Body of pancreas (tissue), 4 donors: ENCODE results near the gene LGALS13. TPM values are rescaled to one million over a fixed set of nuclear protein-coding genes. Genes with fewer than 3 reads are reported as not detected.

Experiments
- ATAC-seq: fragments of 150-250 bp; one replicate; pipeline ENCODE4 v1.9.1; 2016
- DNase-seq, 4 donors: peaks; one replicate each; pipeline ENCODE4 v3.0.0-alpha.2; 2019
- H3K27ac ChIP-seq, 4 donors: fragments of 200-600 bp; sonication (generic); 1 replicate in 3 of 4; 2 replicates in 1 of 4; pipeline versions ENCODE4 v1.5.1 to v1.6.1; 2016 to 2019; ENCODE audit warnings: mild to moderate bottlenecking in 1 of 4, mixed read lengths in 1 of 4, moderate library complexity in 1 of 4
- H3K27me3 ChIP-seq, 2 donors: fragments of 200-600 bp; sonication (generic); one replicate each; pipeline ENCODE4 v1.6.0; 2016; ENCODE audit warnings: mild to moderate bottlenecking in 1 of 2
- H3K36me3 ChIP-seq, 2 donors: fragments of 200-600 bp; sonication (generic); replicated peaks in 1 of 2; 2 replicates each; pipeline ENCODE4 v1.5.1; 2016; ENCODE audit warnings: low read depth in 2 of 2; ENCODE audit not compliant: insufficient read depth in 1 of 2
- H3K4me1 ChIP-seq: fragments of 200-600 bp; sonication (generic); one replicate; pipeline ENCODE4 v1.6.0; 2016
- H3K4me3 ChIP-seq, 2 donors: fragments of 200-600 bp; sonication (generic); 1 replicate in 1 of 2; 2 replicates in 1 of 2; pipeline ENCODE4 v1.5.1; 2016 to 2019
- H3K9me3 ChIP-seq, 3 donors: fragments of 200-600 bp; sonication (generic); 1 replicate in 2 of 3; 2 replicates in 1 of 3; pipeline ENCODE4 v1.5.1; 2016
- CTCF ChIP-seq, 7 experiments: fragments of 450-650 bp in 4 of 7; fragments of 200-600 bp in 3 of 7; sonication (generic) in 3 of 7; IDR thresholded peaks; one replicate each; pipeline ENCODE4 v1.5.1; 2016 to 2019; ENCODE audit warnings: antibody characterized with exemption in 7 of 7
- POLR2A ChIP-seq, 3 donors: fragments of 450-650 bp; IDR thresholded peaks; one replicate each; pipeline ENCODE4 v1.6.1; 2016; ENCODE audit warnings: antibody characterized with exemption in 3 of 3, mild to moderate bottlenecking in 2 of 3
- WGBS, 2 donors: methylation state at CpG; one replicate each; pipeline ENCODE4 v1.1.5; 2017; 5-methylcytosine and 5-hydroxymethylcytosine counted together
- intact Hi-C: fragments of 100-400 bp; cut with DNase I; formaldehyde crosslinking; loops from one replicate; pipeline ENCODE4 v1.15.1; 2023
- total RNA-seq, 2 donors: library from RNA; depleted of rRNA; stranded (reverse); fragments of >200 nt; gene quantifications; one replicate each; pipeline ENCODE4 v1.1.0, GENCODE V29; 2016

Gene LGALS13
- total RNA-seq, 2 donors from 2014 or later = not detected

- TF ChIP-seq CTCF (IDR thresholded peaks at IDR 0.05) (no peak), POLR2A (IDR thresholded peaks at IDR 0.05) (no peak)
- intact Hi-C loops = no loop called here
- no peak overlapping the region for H3K4me3 ChIP-seq
- no peaks in the 10 kb centered on the region for H3K4me1 ChIP-seq
- H3K36me3 ChIP-seq = no peaks in the 10 kb centered on the region
- ATAC-seq (no peak), DNase-seq (no peak)
- WGBS, 2 donors = 60 to 62% methylated on average over 5 of the region's 5 CpGs
- H3K27ac ChIP-seq = no peak overlapping the region
- H3K9me3 ChIP-seq = no peaks in the 10 kb centered on the region
- H3K27me3 ChIP-seq = no peaks in the 10 kb centered on the region
Measured at GRCh38 chr19:39557811-39558623, 44.3 kb upstream of the LGALS13 start.

GRCh38 chr19:39558624-39559117 is 43.7 kb upstream of the LGALS13 start:
- Histone ChIP-seq H3K4me3 (no peak overlapping the region), H3K36me3 (no peaks in the 10 kb centered on the region), H3K27ac (no peak overlapping the region), H3K27me3 (no peaks in the 10 kb centered on the region), H3K9me3 (no peaks in the 10 kb centered on the region), H3K4me1 (no peaks in the 10 kb centered on the region)
- DNase-seq (no peak), ATAC-seq (no peak)
- intact Hi-C loops = no loop called here
- 58 to 64% methylated on average over 6 of the region's 6 CpGs for WGBS, 2 donors
- TF ChIP-seq POLR2A (IDR thresholded peaks at IDR 0.05) (no peak), CTCF (IDR thresholded peaks at IDR 0.05) (no peak)

- no peaks in the 10 kb centered on the region for H3K9me3 ChIP-seq
- H3K4me1 ChIP-seq = no peaks in the 10 kb centered on the region
- ATAC-seq (no peak), DNase-seq (no peak)
- H3K27ac ChIP-seq = no peak overlapping the region
- peaks cover 0 to 4% of the 10 kb centered on the region in 2 donors for H3K27me3 ChIP-seq
- intact Hi-C loops = no loop called here
- no peaks in the 10 kb centered on the region for H3K36me3 ChIP-seq
- no peak for TF ChIP-seq CTCF (IDR thresholded peaks at IDR 0.05)
- TF ChIP-seq POLR2A (IDR thresholded peaks at IDR 0.05) = no peak
- H3K4me3 ChIP-seq = no peak overlapping the region
- WGBS, 2 donors = 72 to 75% methylated on average over 2 of the region's 2 CpGs
Measured at GRCh38 chr19:39563408-39563807, 38.9 kb upstream of the LGALS13 start.

- DNase-seq (no peak), ATAC-seq (no peak)
- no peak for TF ChIP-seq POLR2A (IDR thresholded peaks at IDR 0.05)
- TF ChIP-seq CTCF (IDR thresholded peaks at IDR 0.05) = no peak
- H3K27ac ChIP-seq = no peak overlapping the region
- H3K4me3 ChIP-seq = no peak overlapping the region
- intact Hi-C loops = no loop called here
- WGBS, 2 donors = 29 to 39% methylated on average over 3 of the region's 3 CpGs
- H3K4me1 ChIP-seq = no peaks in the 10 kb centered on the region
- no peaks in the 10 kb centered on the region for H3K9me3 ChIP-seq
- H3K27me3 ChIP-seq = peaks cover 0 to 4% of the 10 kb centered on the region in 2 donors
- no peaks in the 10 kb centered on the region for H3K36me3 ChIP-seq
Measured at GRCh38 chr19:39566064-39566463, 36.3 kb upstream of the LGALS13 start.

- WGBS, 2 donors = 35 to 38% methylated on average over 3 of the region's 3 CpGs
- intact Hi-C loops = no loop called here
- Histone ChIP-seq H3K4me3 (no peak overlapping the region), H3K4me1 (no peaks in the 10 kb centered on the region), H3K27me3 (peaks cover 0 to 4% of the 10 kb centered on the region in 2 donors), H3K9me3 (peaks cover 0 to under 1% (median 0%) of the 10 kb centered on the region in 3 donors), H3K36me3 (no peaks in the 10 kb centered on the region), H3K27ac (no peak overlapping the region)
- ATAC-seq (no peak), DNase-seq (no peak)
- TF ChIP-seq CTCF (IDR thresholded peaks at IDR 0.05) (no peak), POLR2A (IDR thresholded peaks at IDR 0.05) (no peak)
Measured at GRCh38 chr19:39568604-39569003, 33.7 kb upstream of the LGALS13 start.
